Natural killer cell (primary cell): ENCODE data around the gene THBD. TPM values are rescaled to one million over a fixed set of nuclear protein-coding genes. Genes with fewer than 3 reads are reported as not detected.
A peak's percentile ranks its signal among the peaks of the same experiment; 100 is the strongest.

ENCODE experiments used
- ATAC-seq, 3 donors: fragments of 150-1000 bp in 2 of 3; fragments of 200-7000 bp in 1 of 3; cut with Tn5 transposase; 1 replicate in 1 of 3; 2 replicates in 2 of 3; pipeline ENCODE4 v1.10.0; 2021; ENCODE audit warnings: mild to moderate bottlenecking in 2 of 3, moderate library complexity in 2 of 3
- DNase-seq, 2 donors: peaks; one replicate each; pipeline versions ENCODE4 v3.0.0 to v3.0.0-alpha.2; 2013 to 2021; ENCODE audit warnings: mixed read lengths in 1 of 2
- H3K27ac ChIP-seq: one replicate; pipeline ENCODE4 v1.5.1; 2013; ENCODE audit warnings: mild to moderate bottlenecking, low read length
- H3K27me3 ChIP-seq: one replicate; pipeline ENCODE4 v1.6.1; 2013; ENCODE audit warnings: low read length; ENCODE audit not compliant: control insufficient read depth, insufficient read depth
- H3K36me3 ChIP-seq: one replicate; pipeline ENCODE4 v1.6.1; 2013; ENCODE audit warnings: low read length; ENCODE audit not compliant: control insufficient read depth, insufficient read depth
- H3K4me1 ChIP-seq: one replicate; pipeline ENCODE4 v1.6.1; 2013; ENCODE audit warnings: low read length; ENCODE audit not compliant: control insufficient read depth, insufficient read depth
- H3K4me3 ChIP-seq: one replicate; pipeline ENCODE4 v1.5.1; 2013; ENCODE audit warnings: low read length
- H3K9me3 ChIP-seq: one replicate; pipeline ENCODE4 v1.6.1; 2013; ENCODE audit warnings: low read length; ENCODE audit not compliant: control insufficient read depth, insufficient read depth
- H3K27ac Mint-ChIP-seq, 2 donors: one replicate each; pipeline ENCODE4 v1.8.0; 2022; ENCODE audit warnings: mild to moderate bottlenecking in 2 of 2, mixed read lengths in 2 of 2, moderate library complexity in 1 of 2
- H3K27me3 Mint-ChIP-seq, 2 donors: one replicate each; pipeline ENCODE4 v1.8.0; 2022; ENCODE audit warnings: low read depth in 2 of 2, mixed read lengths in 2 of 2
- H3K36me3 Mint-ChIP-seq: one replicate; pipeline ENCODE4 v1.8.0; 2022; ENCODE audit warnings: mixed read lengths
- H3K4me1 Mint-ChIP-seq, 2 donors: one replicate each; pipeline ENCODE4 v1.8.0; 2022; ENCODE audit warnings: mixed read lengths in 2 of 2
- H3K4me3 Mint-ChIP-seq: one replicate; pipeline ENCODE4 v1.8.0; 2022; ENCODE audit warnings: mild to moderate bottlenecking, moderate library complexity, mixed read lengths
- H3K9me3 Mint-ChIP-seq, 2 donors: one replicate each; pipeline ENCODE4 v1.8.0; 2022; ENCODE audit warnings: mixed read lengths in 2 of 2
- WGBS: methylation state at CpG from one replicate; pipeline ENCODE4 v1.1.7; 2013; ENCODE audit warnings: missing lambda C conversion rate; ENCODE audit not compliant: insufficient coverage; 5-methylcytosine and 5-hydroxymethylcytosine counted together
- intact Hi-C: fragments of 100-400 bp; cut with micrococcal nuclease; formaldehyde crosslinking; loops from one replicate; pipeline ENCODE4 v1.14.2; 2022
- total RNA-seq, 4 donors: library from RNA; stranded (reverse); fragments of 120-200 nt in 1 of 4; gene quantifications; one replicate each; pipeline versions ENCODE4 v1.2.3 to v1.2.4, GENCODE V29; 2013 to 2022
- TF ChIP-seq, protein P1 (sequence below): fragments of 200-600 bp; IDR thresholded peaks from one replicate; pipeline ENCODE4 v1.8.0; 2022; ENCODE audit warnings: antibody characterized with exemption

Gene THBD
- total RNA-seq, 3 donors from 2014 or later (not counting 1 experiment from before 2014, with no cell fraction given): 2.1 to 2.8 (median 2.1) TPM

DNA sequence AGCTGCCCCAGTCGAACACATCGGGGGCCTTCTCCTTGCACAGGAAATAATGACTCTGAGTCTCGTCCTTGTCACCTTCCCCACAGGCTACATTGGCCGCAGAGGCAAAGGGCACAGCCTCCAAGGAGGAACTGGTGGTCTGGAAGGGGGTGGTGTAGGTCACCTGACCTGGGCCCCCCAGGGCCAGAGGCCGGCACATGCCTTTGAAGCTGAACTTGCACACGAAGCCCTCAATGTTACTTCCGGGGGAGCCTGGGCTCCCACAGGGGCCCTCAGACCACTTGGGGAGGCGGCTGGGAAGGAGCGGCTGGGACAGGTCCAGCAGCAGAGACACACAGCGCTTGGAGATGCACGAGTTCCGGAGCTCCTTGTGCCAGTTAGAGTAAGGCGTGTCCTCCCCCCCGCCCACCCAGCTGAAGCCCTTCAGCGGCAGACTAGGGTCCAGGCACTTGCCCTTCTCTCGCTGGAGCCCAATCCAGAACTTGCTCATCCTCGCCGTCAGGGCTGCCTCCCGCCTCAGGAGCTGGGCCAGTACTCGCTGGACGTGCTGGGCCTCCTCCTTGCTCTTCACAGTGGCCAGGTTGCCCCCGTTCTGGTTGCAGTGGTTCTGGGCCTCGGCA, 36.1 kb upstream of the THBD start:
- TF ChIP-seq, protein P1, sequence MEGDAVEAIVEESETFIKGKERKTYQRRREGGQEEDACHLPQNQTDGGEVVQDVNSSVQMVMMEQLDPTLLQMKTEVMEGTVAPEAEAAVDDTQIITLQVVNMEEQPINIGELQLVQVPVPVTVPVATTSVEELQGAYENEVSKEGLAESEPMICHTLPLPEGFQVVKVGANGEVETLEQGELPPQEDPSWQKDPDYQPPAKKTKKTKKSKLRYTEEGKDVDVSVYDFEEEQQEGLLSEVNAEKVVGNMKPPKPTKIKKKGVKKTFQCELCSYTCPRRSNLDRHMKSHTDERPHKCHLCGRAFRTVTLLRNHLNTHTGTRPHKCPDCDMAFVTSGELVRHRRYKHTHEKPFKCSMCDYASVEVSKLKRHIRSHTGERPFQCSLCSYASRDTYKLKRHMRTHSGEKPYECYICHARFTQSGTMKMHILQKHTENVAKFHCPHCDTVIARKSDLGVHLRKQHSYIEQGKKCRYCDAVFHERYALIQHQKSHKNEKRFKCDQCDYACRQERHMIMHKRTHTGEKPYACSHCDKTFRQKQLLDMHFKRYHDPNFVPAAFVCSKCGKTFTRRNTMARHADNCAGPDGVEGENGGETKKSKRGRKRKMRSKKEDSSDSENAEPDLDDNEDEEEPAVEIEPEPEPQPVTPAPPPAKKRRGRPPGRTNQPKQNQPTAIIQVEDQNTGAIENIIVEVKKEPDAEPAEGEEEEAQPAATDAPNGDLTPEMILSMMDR: no peak
- H3K4me1 Mint-ChIP-seq: peaks cover 64 to 81% of the 10 kb centered on the region in 2 donors
- H3K36me3 Mint-ChIP-seq: no peaks in the 10 kb centered on the region
- ATAC-seq: peak; percentile 40 to 49 (median 48)
- Histone ChIP-seq H3K36me3 (no peaks in the 10 kb centered on the region), H3K4me3 (peak overlapping the region; percentile 25), H3K9me3 (no peaks in the 10 kb centered on the region), H3K27me3 (no peaks in the 10 kb centered on the region), H3K27ac (peak overlapping the region; percentile 66), H3K4me1 (peaks cover 74% of the 10 kb centered on the region)
- no peaks in the 10 kb centered on the region for H3K9me3 Mint-ChIP-seq
- H3K4me3 Mint-ChIP-seq: peak overlapping the region; percentile 90
- 71% methylated on average over 22 of the region's 23 CpGs for WGBS
- no peaks in the 10 kb centered on the region for H3K27me3 Mint-ChIP-seq
- intact Hi-C loops: no loop called here
- peak overlapping the region; percentile 93 to 94 for H3K27ac Mint-ChIP-seq
- DNase-seq: peak in 1 of 2 donors; percentile 23

DNA sequence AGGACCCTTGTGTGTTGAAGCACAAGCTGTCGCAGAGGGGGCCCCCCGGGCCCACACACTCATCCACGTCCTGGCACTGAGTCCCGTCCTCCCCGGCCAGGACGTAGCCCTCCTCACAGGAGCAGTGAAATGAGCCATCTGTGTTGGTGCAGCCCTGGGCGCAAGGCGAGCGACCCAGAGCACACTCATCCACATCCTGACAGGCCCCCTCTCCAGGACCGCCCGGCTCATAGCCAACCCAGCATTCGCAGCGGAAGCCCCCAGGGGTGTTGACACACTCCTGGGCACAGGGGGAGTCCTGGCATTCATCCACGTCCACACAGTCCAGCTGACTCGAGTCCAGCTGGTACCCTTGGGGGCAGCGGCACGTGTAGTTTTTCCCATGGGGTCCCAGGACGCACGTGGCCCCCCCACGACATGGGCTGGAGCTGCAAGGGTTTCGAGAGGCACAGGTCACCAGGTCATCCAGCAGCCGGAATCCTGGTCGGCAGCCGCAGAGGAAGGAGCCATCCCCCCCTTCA, 35.4 kb upstream of the THBD start:
- Histone ChIP-seq H3K4me1 (peaks cover 74% of the 10 kb centered on the region), H3K9me3 (no peaks in the 10 kb centered on the region), H3K27me3 (no peaks in the 10 kb centered on the region), H3K27ac (peak overlapping the region; percentile 44), H3K36me3 (no peaks in the 10 kb centered on the region), H3K4me3 (no peak overlapping the region)
- Mint-ChIP-seq H3K9me3 (no peaks in the 10 kb centered on the region), H3K4me1 (peaks cover 68 to 84% of the 10 kb centered on the region in 2 donors), H3K27ac (peak overlapping the region; percentile 93 to 94), H3K4me3 (peak overlapping the region; percentile 90), H3K36me3 (no peaks in the 10 kb centered on the region), H3K27me3 (no peaks in the 10 kb centered on the region)
- DNase-seq (no peak), ATAC-seq (no peak)
- WGBS: 93% methylated on average over 24 of the region's 24 CpGs
- intact Hi-C loops: no loop called here
- TF ChIP-seq, protein P1: no peak

DNA sequence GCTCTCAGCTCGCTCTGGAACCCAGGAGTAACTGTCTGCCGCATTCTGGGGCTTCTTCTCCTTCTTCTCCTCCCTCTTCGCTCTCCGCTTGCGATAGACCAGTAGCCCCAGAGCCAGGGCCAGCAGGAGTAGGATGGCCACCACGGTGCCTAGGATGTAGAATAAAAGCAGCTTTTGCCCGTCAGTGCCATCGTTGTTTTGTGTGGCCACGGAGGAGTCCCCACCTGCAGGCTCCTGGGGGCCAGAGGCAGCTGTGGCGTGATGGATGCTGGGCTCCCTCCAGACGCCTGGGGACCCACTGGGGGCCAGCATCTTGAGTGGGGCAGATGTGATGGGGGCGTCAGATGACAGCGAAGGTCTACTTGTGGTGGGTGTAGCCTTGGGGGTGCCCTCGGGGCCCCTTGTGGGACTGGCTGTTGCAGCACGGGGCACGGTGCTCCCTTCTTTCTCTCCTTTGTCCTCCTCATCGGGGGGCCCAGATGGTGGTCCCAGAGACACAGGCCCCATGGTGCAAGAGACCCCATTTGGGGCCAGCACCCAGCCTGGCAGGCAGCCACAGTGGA, 34.9 kb upstream of the THBD start:
- Mint-ChIP-seq H3K4me1 (peaks cover 74 to 90% of the 10 kb centered on the region in 2 donors), H3K9me3 (no peaks in the 10 kb centered on the region), H3K4me3 (peak overlapping the region; percentile 80), H3K27me3 (no peaks in the 10 kb centered on the region), H3K36me3 (no peaks in the 10 kb centered on the region), H3K27ac (peak overlapping the region; percentile 93 to 94)
- H3K27me3 ChIP-seq: no peaks in the 10 kb centered on the region
- 94% methylated on average over 17 of the region's 17 CpGs for WGBS
- H3K36me3 ChIP-seq: no peaks in the 10 kb centered on the region
- H3K4me3 ChIP-seq: no peak overlapping the region
- TF ChIP-seq, protein P1: no peak
- ATAC-seq (no peak), DNase-seq (no peak)
- intact Hi-C loops: no loop called here
- H3K9me3 ChIP-seq: no peaks in the 10 kb centered on the region
- no peak overlapping the region for H3K27ac ChIP-seq
- peaks cover 74% of the 10 kb centered on the region for H3K4me1 ChIP-seq
